Activated CD4-positive, alpha-beta T cell treated with anti-CD3 and anti-CD28 coated beads for 36 hours (primary cell): ENCODE data around the gene NCOA1. TPM values are rescaled to one million over a fixed set of nuclear protein-coding genes. Genes with fewer than 3 reads are reported as not detected.
A peak's percentile ranks its signal among the peaks of the same experiment; 100 is the strongest.

Experiments
- ATAC-seq: fragments of 200-7000 bp; cut with Tn5 transposase; one replicate; pipeline ENCODE4 v1.10.0; 2021; ENCODE audit warnings: mild to moderate bottlenecking, moderate library complexity
- CTCF ChIA-PET: fragments of 350-600 bp; sonication (Branson Sonifier 250); formaldehyde crosslinking; loops from one replicate; lab custom pipeline; 2021; ENCODE audit warnings: antibody characterized with exemption; lab: Charles Lee
- POLR2A ChIA-PET: fragments of 350-600 bp; sonication (Branson Sonifier 250); formaldehyde crosslinking; loops from one replicate; lab custom pipeline; 2021; ENCODE audit warnings: antibody characterized with exemption, inconsistent platforms; lab: Charles Lee
- DNase-seq: peaks from one replicate; pipeline ENCODE4 v3.0.0-alpha.2; 2020
- H3K27ac Mint-ChIP-seq: one replicate; pipeline ENCODE4 v1.8.0; 2021; ENCODE audit warnings: mixed read lengths
- H3K27me3 Mint-ChIP-seq: one replicate; pipeline ENCODE4 v1.8.0; 2021; ENCODE audit warnings: mixed read lengths
- H3K36me3 Mint-ChIP-seq: one replicate; pipeline ENCODE4 v1.8.0; 2021; ENCODE audit warnings: low read depth, mixed read lengths
- H3K4me1 Mint-ChIP-seq: one replicate; pipeline ENCODE4 v1.8.0; 2021; ENCODE audit warnings: mixed read lengths
- H3K4me3 Mint-ChIP-seq: one replicate; pipeline ENCODE4 v1.8.0; 2021; ENCODE audit warnings: mild to moderate bottlenecking, moderate library complexity, mixed read lengths
- H3K9me3 Mint-ChIP-seq: one replicate; pipeline ENCODE4 v1.8.0; 2021; ENCODE audit warnings: low read depth, mixed read lengths
- intact Hi-C, 2 experiments: fragments of 100-400 bp; cut with DNase I in 1 of 2; cut with micrococcal nuclease in 1 of 2; formaldehyde crosslinking; loops; one replicate each; pipeline versions ENCODE4 v1.14.2 to v1.15.1; 2022 to 2024; cut with DNase I, micrococcal nuclease
- total RNA-seq, 2 experiments: library from RNA; stranded (reverse); gene quantifications; one replicate each; pipeline ENCODE4 v1.2.3, GENCODE V29; 2021

Gene NCOA1
- total RNA-seq, 2 experiments from 2014 or later, result 20.6 to 29.3 TPM

- H3K4me1 Mint-ChIP-seq, result peaks cover 74% of the 10 kb centered on the region
- no peak for DNase-seq
- H3K27ac Mint-ChIP-seq, result no peak overlapping the region
- H3K4me3 Mint-ChIP-seq, result no peak overlapping the region
- intact Hi-C loops, result loop anchor here in 1 of 2 experiments (1.0 kb wide), 1 partner anchor 11 kb away; no protein-coding TSS in a partner anchor
- ChIA-PET CTCF (interaction anchor here (0.8 to 1.6 kb wide), 2 partner anchors 12 to 97 kb away, joined by 3 read pairs; no protein-coding TSS in a partner anchor), POLR2A (no interaction called here)
- ATAC-seq, result no peak
- no peaks in the 10 kb centered on the region for H3K9me3 Mint-ChIP-seq
- H3K36me3 Mint-ChIP-seq, result no peaks in the 10 kb centered on the region
- no peaks in the 10 kb centered on the region for H3K27me3 Mint-ChIP-seq
These were observed 17.8 kb downstream of the NCOA1 start for GRCh38 chr2:24508878-24509277.

GRCh38 chr2:24509425-24509824 is 18.4 kb downstream of the NCOA1 start:
- no peaks in the 10 kb centered on the region for H3K27me3 Mint-ChIP-seq
- H3K9me3 Mint-ChIP-seq, result no peaks in the 10 kb centered on the region
- H3K36me3 Mint-ChIP-seq, result no peaks in the 10 kb centered on the region
- intact Hi-C loops, result loop anchor here in 1 of 2 experiments (1.0 kb wide), 1 partner anchor 11 kb away; no protein-coding TSS in a partner anchor
- H3K27ac Mint-ChIP-seq, result no peak overlapping the region
- peak; percentile 70 for ATAC-seq
- ChIA-PET POLR2A (no interaction called here), CTCF (interaction anchor here (1.6 kb wide), 1 partner anchor 13 kb away, joined by 3 read pairs; no protein-coding TSS in a partner anchor)
- H3K4me3 Mint-ChIP-seq, result no peak overlapping the region
- DNase-seq, result no peak
- H3K4me1 Mint-ChIP-seq, result peaks cover 71% of the 10 kb centered on the region

DNA sequence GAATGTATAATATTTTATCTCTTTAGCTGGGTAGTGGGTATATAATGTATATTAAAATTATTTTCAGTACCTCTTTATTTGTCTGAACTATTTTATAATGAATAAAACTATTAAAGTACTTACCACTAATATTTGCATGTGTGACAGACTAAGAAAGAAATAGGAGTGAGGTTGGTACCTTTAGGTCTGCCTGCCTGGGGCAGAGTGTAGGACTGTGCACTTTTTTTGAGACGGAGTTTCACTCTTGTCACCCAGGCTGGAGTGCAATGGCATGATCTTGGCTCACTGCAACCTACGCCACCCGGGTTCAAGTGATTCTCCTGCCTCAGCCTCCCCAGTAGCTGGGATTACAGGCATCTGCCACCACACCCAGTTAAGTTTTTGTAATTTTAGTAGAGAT is 18.8 kb downstream of the NCOA1 start:
- no peak overlapping the region for H3K4me3 Mint-ChIP-seq
- no peaks in the 10 kb centered on the region for H3K9me3 Mint-ChIP-seq
- CTCF ChIA-PET, result interaction anchor here (1.6 kb wide), 1 partner anchor 13 kb away, joined by 3 read pairs; no protein-coding TSS in a partner anchor
- DNase-seq, result no peak
- intact Hi-C loops, result loop anchor here in 1 of 2 experiments (1.0 kb wide), 1 partner anchor 10 kb away; no protein-coding TSS in a partner anchor
- no peaks in the 10 kb centered on the region for H3K36me3 Mint-ChIP-seq
- POLR2A ChIA-PET, result no interaction called here
- no peaks in the 10 kb centered on the region for H3K27me3 Mint-ChIP-seq
- no peak overlapping the region for H3K27ac Mint-ChIP-seq
- peaks cover 75% of the 10 kb centered on the region for H3K4me1 Mint-ChIP-seq
- ATAC-seq, result no peak

DNA sequence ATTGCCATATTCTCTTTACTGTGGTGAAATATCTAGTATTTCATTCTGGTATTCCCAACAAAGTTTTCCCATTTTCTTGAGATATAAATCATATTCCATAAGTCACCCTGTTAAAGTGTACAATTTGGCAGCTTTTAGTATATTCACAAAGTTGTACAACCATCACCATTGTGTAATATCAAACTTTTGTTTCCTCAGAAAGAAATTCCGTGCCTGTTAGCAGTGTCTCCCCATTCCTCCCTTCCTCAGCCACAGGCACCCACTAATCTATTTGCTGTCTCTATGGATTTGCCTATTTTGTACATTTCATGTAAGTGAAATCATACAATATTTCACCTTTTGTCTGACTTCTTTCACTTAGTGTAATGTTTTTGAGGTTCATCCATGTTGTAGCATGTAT is 19.7 kb downstream of the NCOA1 start:
- intact Hi-C loops, result no loop called here
- H3K4me3 Mint-ChIP-seq, result no peak overlapping the region
- ChIA-PET CTCF (no interaction called here), POLR2A (no interaction called here)
- no peak overlapping the region for H3K27ac Mint-ChIP-seq
- no peaks in the 10 kb centered on the region for H3K27me3 Mint-ChIP-seq
- ATAC-seq, result no peak
- no peak for DNase-seq
- no peaks in the 10 kb centered on the region for H3K36me3 Mint-ChIP-seq
- H3K4me1 Mint-ChIP-seq, result peaks cover 76% of the 10 kb centered on the region
- no peaks in the 10 kb centered on the region for H3K9me3 Mint-ChIP-seq

DNA sequence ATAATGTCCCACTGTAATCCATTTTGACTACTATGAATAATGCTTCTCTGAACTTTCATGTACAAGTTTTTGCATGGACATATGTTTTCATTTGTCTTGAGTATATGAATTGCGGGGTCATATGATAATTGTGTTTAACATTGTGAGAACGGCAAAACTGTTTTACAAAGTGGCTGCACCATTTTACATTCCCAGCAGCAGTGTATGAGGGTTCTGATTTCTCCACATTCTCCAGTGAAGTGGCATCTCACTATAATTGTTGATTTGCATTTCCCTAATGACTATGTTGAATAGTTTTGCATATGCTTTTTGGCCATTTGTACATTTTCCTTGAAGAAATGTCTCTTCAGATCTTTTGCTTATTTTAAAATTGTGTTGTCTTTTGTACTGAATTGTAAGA is 20.1 kb downstream of the NCOA1 start:
- ChIA-PET CTCF (no interaction called here), POLR2A (interaction anchor here (0.6 kb wide), 1 partner anchor 18 kb away, joined by 5 read pairs; no protein-coding TSS in a partner anchor)
- DNase-seq, result no peak
- Mint-ChIP-seq H3K27ac (no peak overlapping the region), H3K4me3 (no peak overlapping the region), H3K4me1 (peaks cover 76% of the 10 kb centered on the region), H3K36me3 (no peaks in the 10 kb centered on the region), H3K27me3 (no peaks in the 10 kb centered on the region), H3K9me3 (no peaks in the 10 kb centered on the region)
- ATAC-seq, result no peak
- intact Hi-C loops, result no loop called here

GRCh38 chr2:24511894-24512293 is 20.8 kb downstream of the NCOA1 start:
- peak; percentile 50 for ATAC-seq
- no peak for DNase-seq
- H3K9me3 Mint-ChIP-seq, result no peaks in the 10 kb centered on the region
- no peaks in the 10 kb centered on the region for H3K27me3 Mint-ChIP-seq
- no peaks in the 10 kb centered on the region for H3K36me3 Mint-ChIP-seq
- intact Hi-C loops, result no loop called here
- POLR2A ChIA-PET, result interaction anchor here (0.6 to 0.7 kb wide), 2 partner anchors 18 to 66 kb away, joined by 3 to 5 read pairs; no protein-coding TSS in a partner anchor
- CTCF ChIA-PET, result interaction anchor here (0.9 kb wide), 1 partner anchor 66 kb away, joined by 3 read pairs; no protein-coding TSS in a partner anchor
- no peak overlapping the region for H3K27ac Mint-ChIP-seq
- H3K4me1 Mint-ChIP-seq, result peaks cover 72% of the 10 kb centered on the region
- H3K4me3 Mint-ChIP-seq, result no peak overlapping the region

- intact Hi-C loops, result no loop called here
- Mint-ChIP-seq H3K36me3 (no peaks in the 10 kb centered on the region), H3K9me3 (no peaks in the 10 kb centered on the region), H3K27ac (no peak overlapping the region), H3K4me1 (peaks cover 72% of the 10 kb centered on the region), H3K27me3 (no peaks in the 10 kb centered on the region), H3K4me3 (no peak overlapping the region)
- ATAC-seq (no peak), DNase-seq (no peak)
- ChIA-PET CTCF (interaction anchor here (0.9 kb wide), 1 partner anchor 65 kb away, joined by 3 read pairs; no protein-coding TSS in a partner anchor), POLR2A (no interaction called here)
These were observed 21.4 kb downstream of the NCOA1 start for GRCh38 chr2:24512404-24512803.

- no peaks in the 10 kb centered on the region for H3K36me3 Mint-ChIP-seq
- no peak for DNase-seq
- ATAC-seq, result no peak
- ChIA-PET CTCF (no interaction called here), POLR2A (no interaction called here)
- H3K9me3 Mint-ChIP-seq, result no peaks in the 10 kb centered on the region
- no peaks in the 10 kb centered on the region for H3K27me3 Mint-ChIP-seq
- H3K4me3 Mint-ChIP-seq, result no peak overlapping the region
- intact Hi-C loops, result no loop called here
- peaks cover 70% of the 10 kb centered on the region for H3K4me1 Mint-ChIP-seq
- no peak overlapping the region for H3K27ac Mint-ChIP-seq
These were observed 21.8 kb downstream of the NCOA1 start for GRCh38 chr2:24512831-24513230.

DNA sequence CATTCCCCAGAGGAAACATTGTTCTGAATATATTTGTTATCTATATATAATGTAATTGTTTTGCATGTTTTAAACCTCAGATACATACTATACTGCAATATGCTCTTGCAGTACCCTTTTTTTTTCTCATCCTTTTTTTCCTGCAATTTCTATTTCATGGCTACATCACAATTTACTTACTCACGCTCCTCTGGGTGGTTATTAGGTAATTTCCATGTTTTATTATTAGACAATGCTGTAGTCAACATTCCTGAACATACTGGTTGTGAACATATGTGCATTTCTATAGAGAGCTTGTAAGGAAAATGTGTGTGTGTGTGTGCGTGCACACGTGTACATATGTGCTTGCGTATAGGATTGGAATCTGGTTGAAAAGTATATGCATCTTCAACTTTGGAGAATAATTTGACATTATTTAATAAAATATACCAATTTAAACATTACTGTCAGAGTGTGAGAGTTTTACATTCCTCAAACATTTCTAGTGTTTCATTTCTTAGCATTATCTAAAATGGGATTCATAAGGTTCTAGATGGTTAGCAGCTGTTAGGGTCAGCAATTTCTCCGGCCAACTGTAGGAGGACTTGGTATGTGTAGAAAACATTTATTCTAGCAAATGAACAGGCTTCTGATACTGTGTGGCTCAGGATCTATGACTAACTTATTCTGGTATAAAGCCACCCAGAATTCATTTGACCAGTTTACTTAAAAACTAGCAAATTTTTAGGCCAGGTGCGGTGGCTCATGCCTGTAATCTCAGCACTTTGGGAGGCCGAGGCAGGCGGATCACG is 22.4 kb downstream of the NCOA1 start:
- Mint-ChIP-seq H3K9me3 (no peaks in the 10 kb centered on the region), H3K4me3 (no peak overlapping the region), H3K27ac (no peak overlapping the region), H3K36me3 (no peaks in the 10 kb centered on the region), H3K4me1 (peaks cover 64% of the 10 kb centered on the region), H3K27me3 (no peaks in the 10 kb centered on the region)
- ATAC-seq (no peak), DNase-seq (no peak)
- ChIA-PET POLR2A (no interaction called here), CTCF (interaction anchor here (1.2 kb wide), 1 partner anchor 20 kb away, joined by 3 read pairs; no protein-coding TSS in a partner anchor)
- intact Hi-C loops, result no loop called here

- DNase-seq, result no peak
- Mint-ChIP-seq H3K4me1 (peaks cover 56% of the 10 kb centered on the region), H3K36me3 (no peaks in the 10 kb centered on the region), H3K4me3 (no peak overlapping the region), H3K27ac (no peak overlapping the region), H3K27me3 (no peaks in the 10 kb centered on the region), H3K9me3 (no peaks in the 10 kb centered on the region)
- intact Hi-C loops, result no loop called here
- CTCF ChIA-PET, result interaction anchor here (1.0 kb wide), 1 partner anchor 107 kb away, joined by 3 read pairs; no protein-coding TSS in a partner anchor
- POLR2A ChIA-PET, result interaction anchor here (0.5 to 0.7 kb wide), 2 partner anchors 63 to 301 kb away, joined by 3 read pairs; no protein-coding TSS in a partner anchor
- no peak for ATAC-seq
These were observed 23.8 kb downstream of the NCOA1 start for GRCh38 chr2:24514820-24515219.

GRCh38 chr2:24515335-24515734 is 24.3 kb downstream of the NCOA1 start:
- H3K4me3 Mint-ChIP-seq, result no peak overlapping the region
- no peaks in the 10 kb centered on the region for H3K36me3 Mint-ChIP-seq
- ChIA-PET CTCF (interaction anchor here (0.6 to 1.5 kb wide), 4 partner anchors 9 to 111 kb away, joined by 3 read pairs; no protein-coding TSS in a partner anchor), POLR2A (interaction anchor here (0.6 to 1.0 kb wide), 2 partner anchors 24 to 34 kb away, joined by 3 read pairs; no protein-coding TSS in a partner anchor)
- peak overlapping the region; percentile 21 for H3K27ac Mint-ChIP-seq
- H3K9me3 Mint-ChIP-seq, result no peaks in the 10 kb centered on the region
- no peak for DNase-seq
- H3K27me3 Mint-ChIP-seq, result no peaks in the 10 kb centered on the region
- no peak for ATAC-seq
- peaks cover 58% of the 10 kb centered on the region for H3K4me1 Mint-ChIP-seq
- intact Hi-C loops, result no loop called here
